Stimulated activated naive CD8-positive, alpha-beta T cell treated with anti-CD3 and anti-CD28 coated beads, Interleukin-15, amount 100 ng/mL, for 72 hours (primary cell): ENCODE results near the gene PLP1.
A peak's percentile ranks its signal among the peaks of the same experiment; 100 is the strongest.
"Not testable (repeated sequence)": the region's sequence is repeated elsewhere in the genome, so short reads cannot be mapped to it uniquely, and the experiment has no call there.

Experiments
- ATAC-seq: fragments of 150-1000 bp; cut with Tn5 transposase; 2 replicates; pipeline ENCODE4 v1.10.0; 2021; ENCODE audit warnings: mild to moderate bottlenecking, moderate library complexity
- DNase-seq, 2 donors: peaks; one replicate each; pipeline ENCODE4 v3.0.0; 2021 to 2022
- H3K27ac Mint-ChIP-seq, 2 donors: one replicate each; pipeline ENCODE4 v1.8.0; 2022; ENCODE audit warnings: mild to moderate bottlenecking in 2 of 2, mixed read lengths in 2 of 2, moderate library complexity in 2 of 2
- H3K27me3 Mint-ChIP-seq: one replicate; pipeline ENCODE4 v1.8.0; 2022; ENCODE audit warnings: mixed read lengths
- H3K4me1 Mint-ChIP-seq: one replicate; pipeline ENCODE4 v1.8.0; 2022; ENCODE audit warnings: mild to moderate bottlenecking, mixed read lengths
- H3K4me3 Mint-ChIP-seq, 2 donors: one replicate each; pipeline ENCODE4 v1.8.0; 2022; ENCODE audit warnings: mild to moderate bottlenecking in 2 of 2, mixed read lengths in 2 of 2, moderate library complexity in 1 of 2
- H3K9me3 Mint-ChIP-seq, 2 donors: one replicate each; pipeline ENCODE4 v1.8.0; 2022; ENCODE audit warnings: mixed read lengths in 2 of 2

PLP1 gene

GRCh38 chrX:103794119-103794518, 17.5 kb downstream of the PLP1 start:
- Mint-ChIP-seq H3K9me3 (no peaks in the 10 kb centered on the region), H3K27me3 (no peaks in the 10 kb centered on the region), H3K4me3 (no peak overlapping the region), H3K4me1 (no peaks in the 10 kb centered on the region), H3K27ac (no peak overlapping the region)
- no peak for ATAC-seq
- no peak for DNase-seq

- Mint-ChIP-seq H3K27ac (no peak overlapping the region), H3K4me3 (no peak overlapping the region), H3K27me3 (no peaks in the 10 kb centered on the region), H3K9me3 (no peaks in the 10 kb centered on the region), H3K4me1 (peaks cover 16% of the 10 kb centered on the region)
- ATAC-seq (no peak), DNase-seq (no peak)
Measured at GRCh38 chrX:103797691-103798090, 21.1 kb downstream of the PLP1 start.

- no peak overlapping the region for H3K4me3 Mint-ChIP-seq
- H3K9me3 Mint-ChIP-seq, result no peaks in the 10 kb centered on the region
- no peaks in the 10 kb centered on the region for H3K27me3 Mint-ChIP-seq
- DNase-seq, result no peak
- H3K27ac Mint-ChIP-seq, result no peak overlapping the region
- H3K4me1 Mint-ChIP-seq, result peaks cover 16% of the 10 kb centered on the region
- ATAC-seq, result peak; percentile 80
Measured at GRCh38 chrX:103800318-103800717, 23.7 kb downstream of the PLP1 start.

- Mint-ChIP-seq H3K27me3 (peaks cover 6% of the 10 kb centered on the region), H3K4me1 (peaks cover 18% of the 10 kb centered on the region), H3K9me3 (no peaks in the 10 kb centered on the region), H3K4me3 (no peak overlapping the region), H3K27ac (no peak overlapping the region)
- DNase-seq (no peak), ATAC-seq (no peak)
Measured at GRCh38 chrX:103805860-103806259, 29.2 kb downstream of the PLP1 start.

GRCh38 chrX:103806862-103807474, 30.3 kb downstream of the PLP1 start:
- Mint-ChIP-seq H3K27ac (no peak overlapping the region), H3K4me1 (peaks cover 13% of the 10 kb centered on the region), H3K27me3 (peaks cover 8% of the 10 kb centered on the region), H3K9me3 (no peaks in the 10 kb centered on the region), H3K4me3 (no peak overlapping the region)
- peak; percentile 67 for ATAC-seq
- DNase-seq, result no peak

GRCh38 chrX:103811858-103812257, 35.2 kb downstream of the PLP1 start:
- peaks cover 9% of the 10 kb centered on the region for H3K4me1 Mint-ChIP-seq
- DNase-seq, result no peak
- no peaks in the 10 kb centered on the region for H3K9me3 Mint-ChIP-seq
- H3K27me3 Mint-ChIP-seq, result peaks cover 34% of the 10 kb centered on the region
- no peak overlapping the region for H3K4me3 Mint-ChIP-seq
- no peak for ATAC-seq
- H3K27ac Mint-ChIP-seq, result no peak overlapping the region

GRCh38 chrX:103817101-103817500, 40.5 kb downstream of the PLP1 start:
- H3K4me1 Mint-ChIP-seq, DNase-seq, H3K4me3 Mint-ChIP-seq, H3K9me3 Mint-ChIP-seq, H3K27ac Mint-ChIP-seq, ATAC-seq: not testable (repeated sequence)
- H3K27me3 Mint-ChIP-seq, result peaks cover 26% of the 10 kb centered on the region

- H3K4me3 Mint-ChIP-seq, result no peak overlapping the region
- no peaks in the 10 kb centered on the region for H3K4me1 Mint-ChIP-seq
- DNase-seq (peak in 1 of 2 donors; percentile 19), ATAC-seq (peak; percentile 57)
- no peaks in the 10 kb centered on the region for H3K9me3 Mint-ChIP-seq
- peaks cover 26% of the 10 kb centered on the region for H3K27me3 Mint-ChIP-seq
- no peak overlapping the region for H3K27ac Mint-ChIP-seq
Measured at GRCh38 chrX:103817502-103817901, 40.9 kb downstream of the PLP1 start.

GRCh38 chrX:103818842-103819619, 42.4 kb downstream of the PLP1 start:
- Mint-ChIP-seq H3K9me3 (no peaks in the 10 kb centered on the region), H3K4me1 (no peaks in the 10 kb centered on the region), H3K4me3 (no peak overlapping the region), H3K27ac (no peak overlapping the region), H3K27me3 (peaks cover 22% of the 10 kb centered on the region)
- DNase-seq, result no peak
- no peak for ATAC-seq

GRCh38 chrX:103820802-103821201, 44.2 kb downstream of the PLP1 start:
- H3K9me3 Mint-ChIP-seq, H3K27ac Mint-ChIP-seq, H3K27me3 Mint-ChIP-seq, H3K4me3 Mint-ChIP-seq, H3K4me1 Mint-ChIP-seq, DNase-seq, ATAC-seq: not testable (repeated sequence)

GRCh38 chrX:103823591-103823990, 47.0 kb downstream of the PLP1 start:
- H3K27me3 Mint-ChIP-seq, result no peaks in the 10 kb centered on the region
- no peak for DNase-seq
- H3K4me1 Mint-ChIP-seq, result peaks cover 10% of the 10 kb centered on the region
- no peak overlapping the region for H3K27ac Mint-ChIP-seq
- no peaks in the 10 kb centered on the region for H3K9me3 Mint-ChIP-seq
- H3K4me3 Mint-ChIP-seq, result no peak overlapping the region
- ATAC-seq, result no peak

- ATAC-seq (no peak), DNase-seq (no peak)
- H3K4me3 Mint-ChIP-seq, result no peak overlapping the region
- no peaks in the 10 kb centered on the region for H3K9me3 Mint-ChIP-seq
- H3K27me3 Mint-ChIP-seq, result no peaks in the 10 kb centered on the region
- no peak overlapping the region for H3K27ac Mint-ChIP-seq
- peaks cover 10% of the 10 kb centered on the region for H3K4me1 Mint-ChIP-seq
Measured at GRCh38 chrX:103825881-103826280, 49.2 kb downstream of the PLP1 start.

GRCh38 chrX:103828529-103828928, 51.9 kb downstream of the PLP1 start:
- Mint-ChIP-seq H3K27me3 (peaks cover 9% of the 10 kb centered on the region), H3K4me1 (peaks cover 21% of the 10 kb centered on the region), H3K9me3 (no peaks in the 10 kb centered on the region), H3K27ac (no peak overlapping the region), H3K4me3 (no peak overlapping the region)
- DNase-seq, result no peak
- no peak for ATAC-seq

- H3K9me3 Mint-ChIP-seq, result no peaks in the 10 kb centered on the region
- DNase-seq (no peak), ATAC-seq (no peak)
- H3K4me3 Mint-ChIP-seq, result peak overlapping the region in 1 of 2 donors; percentile 44
- no peak overlapping the region for H3K27ac Mint-ChIP-seq
- H3K4me1 Mint-ChIP-seq, result peaks cover 14% of the 10 kb centered on the region
- H3K27me3 Mint-ChIP-seq, result peaks cover 9% of the 10 kb centered on the region
Measured at GRCh38 chrX:103830848-103831247, 54.2 kb downstream of the PLP1 start.

GRCh38 chrX:103831342-103831802, 54.7 kb downstream of the PLP1 start:
- no peaks in the 10 kb centered on the region for H3K9me3 Mint-ChIP-seq
- H3K4me1 Mint-ChIP-seq, result peaks cover 12% of the 10 kb centered on the region
- peaks cover 9% of the 10 kb centered on the region for H3K27me3 Mint-ChIP-seq
- H3K27ac Mint-ChIP-seq, result peak overlapping the region in 1 of 2 donors; percentile 19
- peak overlapping the region; percentile 84 to 88 for H3K4me3 Mint-ChIP-seq
- peak; percentile 21 for ATAC-seq
- DNase-seq, result no peak

- H3K27me3 Mint-ChIP-seq, result peaks cover 9% of the 10 kb centered on the region
- ATAC-seq (peak; percentile 98), DNase-seq (peak; percentile 60 to 69)
- H3K4me1 Mint-ChIP-seq, result peaks cover 12% of the 10 kb centered on the region
- H3K27ac Mint-ChIP-seq, result peak within 1 kb of the TSS; percentile 27 to 62
- H3K4me3 Mint-ChIP-seq, result peak within 1 kb of the TSS; percentile 84 to 88
- H3K9me3 Mint-ChIP-seq, result no peaks in the 10 kb centered on the region
Measured at GRCh38 chrX:103831803-103832544, 55.3 kb downstream of the PLP1 start, which contains the start of gene RAB9B. Gene RAB9B, minus strand, starts transcription at chrX:103832257. Its CDS starts 6,473 bp downstream, at chrX:103825784.
